K562 (cell line): Measurements from ENCODE around the gene FAM53A. TPM values are rescaled to one million over a fixed set of nuclear protein-coding genes. Genes with fewer than 3 reads are reported as not detected.
A peak's percentile ranks its signal among the peaks of the same experiment; 100 is the strongest.

ENCODE experiments used
- BDP1 ChIP-seq: IDR thresholded peaks from 3 replicates; pipeline ENCODE4 v1.6.1; 2011; ENCODE audit not compliant: insufficient read length, insufficient read depth
- CEBPZ ChIP-seq: fragments of 150-350 bp; IDR thresholded peaks from 2 replicates; pipeline ENCODE4 v1.6.1; 2014; ENCODE audit warnings: low read depth, mild to moderate bottlenecking, low read length, borderline replicate concordance
- CHCHD3 ChIP-seq: fragments of 250-450 bp; sonication (Bioruptor Pico); IDR thresholded peaks from 2 replicates; pipeline ENCODE4 v2.1.2; 2022; ENCODE audit warnings: mild to moderate bottlenecking
- DLX4 ChIP-seq: fragments of 250-450 bp; sonication (Bioruptor Pico); IDR thresholded peaks from 2 replicates; pipeline ENCODE4 v1.6.1; 2021; ENCODE audit warnings: mild to moderate bottlenecking
- ESRRB ChIP-seq: fragments of 250-450 bp; sonication (Bioruptor Pico); IDR thresholded peaks from 2 replicates; pipeline ENCODE4 v1.5.0; 2020; ENCODE audit warnings: mild to moderate bottlenecking, moderate library complexity, borderline replicate concordance
- FIP1L1 ChIP-seq: fragments of 200-400 bp; formaldehyde crosslinking; IDR thresholded peaks from 2 replicates; pipeline ENCODE4 v1.6.1; 2018; ENCODE audit warnings: mild to moderate bottlenecking, low read depth, low read length; ENCODE audit not compliant: poor library complexity, severe bottlenecking
- HNRNPL ChIP-seq: fragments of 200-400 bp; formaldehyde crosslinking; IDR thresholded peaks from 2 replicates; pipeline ENCODE4 v1.6.1; 2017; ENCODE audit warnings: low read depth, mild to moderate bottlenecking, low read length
- KAT8 ChIP-seq: fragments of 450-650 bp; IDR thresholded peaks from 2 replicates; pipeline ENCODE4 v1.6.1; 2016; ENCODE audit warnings: low read depth, mild to moderate bottlenecking
- MAFG ChIP-seq: fragments of 450-650 bp; conservative IDR thresholded peaks from 2 replicates; pipeline ENCODE4 v1.6.1; 2016; ENCODE audit warnings: missing genetic modification characterization, missing compliant biosample characterization
- MTA2 ChIP-seq: fragments of 450-650 bp; IDR thresholded peaks from 2 replicates; pipeline ENCODE4 v1.6.1; 2016; ENCODE audit warnings: low read depth
- PBX2 ChIP-seq, 2 experiments: IDR thresholded peaks in 1 of 2; conservative IDR thresholded peaks in 1 of 2; 2 replicates each; pipeline ENCODE4 v1.6.1; 2016; ENCODE audit warnings: low read depth in 2 of 2, mild to moderate bottlenecking in 1 of 2, missing compliant biosample characterization in 1 of 2, missing genetic modification characterization in 1 of 2, moderate library complexity in 1 of 2
- PCBP1 ChIP-seq: fragments of 200-400 bp; formaldehyde crosslinking; IDR thresholded peaks from 2 replicates; pipeline ENCODE4 v1.6.1; 2018; ENCODE audit warnings: mild to moderate bottlenecking, low read depth, low read length; ENCODE audit not compliant: poor library complexity, severe bottlenecking
- POLR2G ChIP-seq: fragments of 200-400 bp; formaldehyde crosslinking; IDR thresholded peaks from 2 replicates; pipeline ENCODE4 v1.6.1; 2017; ENCODE audit warnings: low read depth, mild to moderate bottlenecking, antibody characterized with exemption, low read length, moderate library complexity
- TAF15 ChIP-seq: fragments of 200-400 bp; formaldehyde crosslinking; IDR thresholded peaks from 2 replicates; pipeline ENCODE4 v1.6.1; 2017; ENCODE audit warnings: mild to moderate bottlenecking, low read depth, low read length, moderate library complexity
- TCF7L2 ChIP-seq: fragments of 150-350 bp; IDR thresholded peaks from 2 replicates; pipeline ENCODE4 v1.6.1; 2016; ENCODE audit warnings: low read depth, mild to moderate bottlenecking, low read length, moderate library complexity
- ZNF23 ChIP-seq: fragments of 250-450 bp; sonication (Bioruptor Pico); IDR thresholded peaks from 2 replicates; pipeline ENCODE4 v1.4.0; 2020; ENCODE audit warnings: mild to moderate bottlenecking
- ZSCAN32 ChIP-seq: fragments of 450-650 bp; formaldehyde crosslinking; IDR thresholded peaks from 2 replicates; pipeline ENCODE4 v1.4.0; 2020; ENCODE audit warnings: mild to moderate bottlenecking, moderate library complexity
- polyA plus RNA-seq, 8 experiments: library from polyadenylated mRNA; depleted of rRNA in 4 of 8; stranded (reverse) in 5 of 8; unstranded in 3 of 8; fragments of >200 nt; fragmentation: Nextera tagmentation in 2 of 8; fragmentation: Illumina TruSeq in 1 of 8; extraction: Ambion mirVana in 2 of 8; extraction: Trizol in 1 of 8; gene quantifications; 2 replicates each; pipeline versions ENCODE4 v1.2.1 to v1.2.3, GENCODE V29; 2011 to 2014; ENCODE audit warnings: inconsistent platforms in 1 of 8, missing spikeins in 1 of 8
- total RNA-seq, 7 experiments: library from RNA; depleted of rRNA in 6 of 7; stranded (reverse); fragments of >200 nt in 6 of 7; fragmentation: Illumina TruSeq in 2 of 7; extraction: Trizol in 2 of 7; gene quantifications; 2 replicates each; pipeline versions ENCODE4 v1.2.1 to v1.2.3, GENCODE V29; 2011 to 2021; ENCODE audit warnings: low replicate concordance in 1 of 7

The FAM53A gene
- total and polyA plus RNA-seq, 9 of the 15 experiments (the other 6 are each of a cell fraction or from before 2014, with no cell fraction given), result 0.53 to 2.7 (median 1.4) TPM; not detected in 2

- TF ChIP-seq PBX2 (CRISPR knock-in tag; IDR thresholded peaks at IDR 0.05; ENCODE audit: low read depth) (no peak), PBX2 (tag; conservative IDR thresholded peaks at IDR 0.05; ENCODE audit: low read depth) (no peak), HNRNPL (0 out of 2 replicates have a peak, but pooled peaks have one; percentile 33), FIP1L1 (peak; percentile 30), CEBPZ (no peak), TCF7L2 (no peak), ESRRB (CRISPR knock-in tag) (no peak), MAFG (no peak), MTA2 (no peak), CHCHD3 (CRISPR knock-in tag) (no peak), POLR2G (peak; percentile 58), ZNF23 (CRISPR knock-in tag) (no peak), KAT8 (no peak), BDP1 (no peak), TAF15 (no peak), ZSCAN32 (CRISPR knock-in tag) (no peak), PCBP1 (no peak), DLX4 (no peak)
Measured at GRCh38 chr4:1717129-1718094, 33.3 kb upstream of the FAM53A start (continued).
